Adrenal gland (tissue), 12 donors: ENCODE measurements around the gene SH3BP2. TPM values are rescaled to one million over a fixed set of nuclear protein-coding genes. Genes with fewer than 3 reads are reported as not detected.

Experiments
- DNase-seq, 7 donors: peaks; one replicate each; pipeline ENCODE4 v3.0.0-alpha.2; 2019 to 2020
- H3K27ac ChIP-seq, 5 donors: fragments of 200-600 bp; sonication (generic) in 4 of 5; 1 replicate in 3 of 5; 2 replicates in 2 of 5; pipeline versions ENCODE4 v1.5.1 to v1.8.0; 2016 to 2020; ENCODE audit warnings: mild to moderate bottlenecking in 1 of 5
- H3K27me3 ChIP-seq: fragments of 200-600 bp; 2 replicates; pipeline ENCODE4 v1.8.0; 2021
- H3K36me3 ChIP-seq, 2 donors: fragments of 200-600 bp; replicated peaks in 1 of 2; 1 replicate in 1 of 2; 2 replicates in 1 of 2; pipeline versions ENCODE4 v1.5.1 to v1.8.0; 2018 to 2022
- H3K4me1 ChIP-seq, 2 donors: fragments of 200-600 bp; replicated peaks in 1 of 2; 1 replicate in 1 of 2; 2 replicates in 1 of 2; pipeline versions ENCODE4 v1.5.1 to v1.8.0; 2018 to 2021
- H3K4me3 ChIP-seq, 4 donors: fragments of 200-600 bp; sonication (generic) in 3 of 4; one replicate each; pipeline ENCODE4 v1.5.1; 2016 to 2018
- H3K9me3 ChIP-seq, 3 donors: fragments of 200-600 bp; sonication (generic) in 1 of 3; replicated peaks in 1 of 3; 1 replicate in 2 of 3; 2 replicates in 1 of 3; pipeline versions ENCODE4 v1.5.1 to v1.8.0; 2016 to 2021
- CTCF ChIP-seq, 6 experiments: fragments of 450-650 bp in 4 of 6; fragments of 200-600 bp in 2 of 6; sonication (generic) in 1 of 6; IDR thresholded peaks; 1 replicate in 5 of 6; 2 replicates in 1 of 6; pipeline versions ENCODE4 v1.5.1 to v1.8.0; 2016 to 2021; ENCODE audit warnings: antibody characterized with exemption in 6 of 6, mild to moderate bottlenecking in 2 of 6, moderate library complexity in 1 of 6
- POLR2A ChIP-seq, 2 donors: fragments of 450-650 bp; IDR thresholded peaks; one replicate each; pipeline ENCODE4 v1.6.1; 2017; ENCODE audit warnings: antibody characterized with exemption in 2 of 2, mild to moderate bottlenecking in 2 of 2, moderate library complexity in 1 of 2
- WGBS, 4 donors: extraction: QIAGEN DNeasy Blood & Tissue Kit in 2 of 4; methylation state at CpG; one replicate each; pipeline versions ENCODE4 v1.1.5 to v1.1.7; 2013 to 2017; 5-methylcytosine and 5-hydroxymethylcytosine counted together
- intact Hi-C, 2 donors: fragments of 100-400 bp; cut with DNase I; formaldehyde crosslinking; loops; one replicate each; pipeline versions ENCODE4 v1.14.1 to v1.15.0; 2022 to 2023
- polyA plus RNA-seq, 3 donors: library from polyadenylated mRNA; stranded (reverse); fragments of 200-250 nt in 2 of 3; fragments of 350-450 nt in 1 of 3; fragmentation: Illumina TruSeq in 1 of 3; extraction: RNeasy Lipid Tissue Mini Kit (QIAGEN cat#74804) in 1 of 3; gene quantifications; one replicate each; pipeline ENCODE4 v1.2.3, GENCODE V29; 2013 to 2014
- total RNA-seq, 9 donors: library from RNA; depleted of rRNA in 4 of 9; stranded (reverse); fragments of >200 nt in 4 of 9; fragments of 120-200 nt in 1 of 9; fragmentation: NEBNext Ultra II Directional in 1 of 9; extraction: Animal tissue kit (Norgen Biotek cat#: 25700) in 1 of 9; gene quantifications; one replicate each; pipeline versions ENCODE4 v1.1.0 to v1.2.4, GENCODE V29; 2013 to 2023
- donor health status: healthy with polysubstance abuse.
- donor health status: Bipolar disorder and iron deficiency.
- donor health status: DM: yes; HTN: yes; CAD: no.
- donor health status: DM: no; HTN: no; CAD: no.
- donor health status: DM: no; HTN: no; CAD: no.
- donor health status: DM: yes; HTN: yes; CAD: no.

SH3BP2 gene
- total and polyA plus RNA-seq, 12 donors = 7.7 to 160 (median 36.3) TPM

DNA sequence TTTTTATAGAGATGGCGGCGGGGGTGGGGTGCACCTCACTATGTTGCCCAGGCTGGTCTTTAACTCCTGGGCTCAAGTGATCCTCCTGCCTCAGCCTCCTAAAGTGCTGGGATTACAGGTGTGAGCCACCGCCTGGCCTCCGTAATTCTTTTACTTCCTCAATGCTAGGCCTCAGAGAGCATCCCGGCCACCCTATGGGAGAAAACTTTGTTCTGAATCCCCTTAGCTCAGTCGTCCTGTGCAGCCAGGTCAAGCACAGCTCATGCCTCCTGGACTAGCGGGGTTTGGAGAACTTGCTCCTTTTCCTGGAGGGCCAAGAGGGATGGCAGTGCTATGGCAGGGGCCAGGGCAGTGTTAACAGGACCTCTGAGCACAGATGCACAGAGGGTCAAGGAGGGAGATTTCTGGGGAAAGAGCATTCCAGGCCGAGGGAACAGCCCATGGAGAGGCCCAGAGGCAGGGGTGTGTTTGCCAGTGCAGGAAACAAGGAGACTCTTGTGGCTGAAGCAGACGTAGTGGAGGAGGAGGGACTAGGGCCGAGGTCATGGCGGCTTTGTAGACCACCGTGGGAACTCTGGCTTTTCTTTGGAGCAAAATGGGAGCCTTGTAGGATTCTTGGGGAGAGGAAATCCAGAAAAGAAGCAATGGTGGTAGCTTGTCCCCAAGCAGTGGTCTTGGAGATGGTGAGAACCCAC lies 26.9 kb upstream of the SH3BP2 start:
- no peak overlapping the region for H3K27ac ChIP-seq
- TF ChIP-seq POLR2A (IDR thresholded peaks at IDR 0.05) = no peak
- TF ChIP-seq CTCF (IDR thresholded peaks at IDR 0.05) = no peak
- H3K9me3 ChIP-seq = no peaks in the 10 kb centered on the region
- H3K36me3 ChIP-seq = no peaks in the 10 kb centered on the region
- intact Hi-C loops = loop anchor here (5.0 to 10.0 kb wide), 3 partner anchors 169 to 269 kb away; no protein-coding TSS in a partner anchor
- H3K27me3 ChIP-seq = no peaks in the 10 kb centered on the region
- peaks cover 0 to 4% of the 10 kb centered on the region in 2 donors for H3K4me1 ChIP-seq
- WGBS, 4 donors = 84 to 91% (median 90%) methylated on average over 10 to 12 of the region's 12 CpGs
- DNase-seq = peak in 1 of 7 donors; percentile 13
- H3K4me3 ChIP-seq = no peak overlapping the region

DNA sequence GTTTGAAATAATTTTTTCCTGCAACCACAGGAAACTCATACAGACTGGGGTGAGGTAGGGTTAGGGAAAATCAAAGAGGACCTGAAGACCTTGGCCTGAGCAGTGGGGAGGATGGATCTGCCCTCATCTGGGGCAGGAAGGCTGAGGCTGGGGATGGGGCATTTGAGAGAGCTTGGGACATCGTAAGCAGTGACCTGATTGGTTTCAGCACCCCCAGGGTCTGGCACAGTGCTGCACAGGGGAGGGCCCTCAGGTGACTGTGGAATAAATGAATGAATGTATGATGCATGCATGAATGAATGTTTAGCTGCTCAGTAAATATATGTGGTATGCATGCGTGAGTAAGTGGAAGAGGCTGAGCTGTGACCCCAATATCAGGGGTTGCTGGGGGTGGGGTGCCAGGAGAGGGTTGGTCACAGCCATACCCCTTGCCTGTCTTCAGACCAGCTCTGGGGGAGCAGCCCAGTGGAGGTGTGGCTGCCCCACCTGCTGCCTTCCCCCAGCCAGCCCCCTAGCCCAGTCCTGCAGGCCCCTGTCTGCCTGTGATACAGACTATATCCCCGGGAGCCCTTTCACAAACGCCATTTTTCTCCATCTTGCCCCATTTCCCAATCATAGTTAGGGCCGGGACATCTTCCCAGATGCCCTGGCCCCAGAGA lies 25.7 kb upstream of the SH3BP2 start:
- Histone ChIP-seq H3K9me3 (no peaks in the 10 kb centered on the region), H3K36me3 (no peaks in the 10 kb centered on the region), H3K4me3 (no peak overlapping the region), H3K4me1 (peaks cover 4% of the 10 kb centered on the region in 2 donors), H3K27ac (no peak overlapping the region), H3K27me3 (no peaks in the 10 kb centered on the region)
- TF ChIP-seq POLR2A (IDR thresholded peaks at IDR 0.05) = no peak
- no peak for TF ChIP-seq CTCF (IDR thresholded peaks at IDR 0.05)
- intact Hi-C loops = loop anchor here (5.0 to 10.0 kb wide), 3 partner anchors 168 to 268 kb away; no protein-coding TSS in a partner anchor
- DNase-seq = no peak
- WGBS, 4 donors = 86 to 93% (median 90%) methylated on average over 5 of the region's 5 CpGs

DNA sequence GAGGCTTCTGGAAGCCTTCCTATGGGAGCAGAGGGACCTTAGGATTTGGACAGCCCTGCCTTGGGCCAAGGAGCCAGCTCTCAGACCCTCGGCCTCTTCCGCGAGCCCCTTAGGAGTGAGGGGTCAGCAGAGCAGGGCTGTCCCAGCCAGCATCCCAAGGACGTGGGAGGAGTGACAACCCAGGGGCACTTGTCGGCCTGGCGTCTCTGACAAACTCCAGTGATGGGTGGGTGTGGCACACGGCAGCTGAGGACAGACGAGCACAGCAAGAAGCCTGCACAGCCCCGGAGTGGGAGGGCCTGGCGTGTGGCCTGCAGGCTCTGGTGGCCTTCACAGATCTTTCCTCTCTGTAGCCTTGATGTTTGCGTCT lies 25.2 kb upstream of the SH3BP2 start:
- no peaks in the 10 kb centered on the region for H3K9me3 ChIP-seq
- peaks cover 4% of the 10 kb centered on the region in 2 donors for H3K4me1 ChIP-seq
- H3K27me3 ChIP-seq = no peaks in the 10 kb centered on the region
- no peaks in the 10 kb centered on the region for H3K36me3 ChIP-seq
- 40 to 67% (median 57%) methylated on average over 3 to 11 of the region's 11 CpGs for WGBS, 4 donors
- no peak overlapping the region for H3K27ac ChIP-seq
- TF ChIP-seq CTCF (IDR thresholded peaks at IDR 0.05) = no peak
- TF ChIP-seq POLR2A (IDR thresholded peaks at IDR 0.05) = no peak
- intact Hi-C loops = loop anchor here (5.0 to 10.0 kb wide), 3 partner anchors 167 to 267 kb away; no protein-coding TSS in a partner anchor
- no peak overlapping the region for H3K4me3 ChIP-seq
- peak in 1 of 7 donors; percentile 64 for DNase-seq

- H3K27ac ChIP-seq = no peak overlapping the region
- no peak for DNase-seq
- no peaks in the 10 kb centered on the region for H3K36me3 ChIP-seq
- no peaks in the 10 kb centered on the region for H3K9me3 ChIP-seq
- peaks cover 4% of the 10 kb centered on the region in 2 donors for H3K4me1 ChIP-seq
- no peaks in the 10 kb centered on the region for H3K27me3 ChIP-seq
- no peak overlapping the region for H3K4me3 ChIP-seq
- TF ChIP-seq POLR2A (IDR thresholded peaks at IDR 0.05) = no peak
- no peak for TF ChIP-seq CTCF (IDR thresholded peaks at IDR 0.05)
- 80 to 95% (median 86%) methylated on average over 9 of the region's 9 CpGs for WGBS, 4 donors
- intact Hi-C loops = loop anchor here (5.0 to 10.0 kb wide), 3 partner anchors 167 to 267 kb away; no protein-coding TSS in a partner anchor
Observed at GRCh38 chr4:2768124-2768523, 24.8 kb upstream of the SH3BP2 start.
